HepG2 (cell line): ENCODE data around the gene REM2. TPM values are rescaled to one million over a fixed set of nuclear protein-coding genes. Genes with fewer than 3 reads are reported as not detected.
A peak's percentile ranks its signal among the peaks of the same experiment; 100 is the strongest.

ENCODE experiments used
- CBX1 ChIP-seq: IDR thresholded peaks from one replicate; pipeline ENCODE4 v1.6.1; 2016; ENCODE audit warnings: antibody characterized with exemption, low read depth
- CENPBD1 ChIP-seq: sonication (generic); formaldehyde crosslinking; IDR thresholded peaks from 2 replicates; pipeline ENCODE4 v1.8.0; 2022; ENCODE audit warnings: missing genetic modification reagents, low read depth, mild to moderate bottlenecking, borderline replicate concordance
- DPF2 ChIP-seq: sonication (generic); formaldehyde crosslinking; IDR thresholded peaks from 2 replicates; pipeline ENCODE4 v1.4.0; 2020; ENCODE audit warnings: mild to moderate bottlenecking, low read depth, missing genetic modification reagents, borderline replicate concordance
- GTF2F1 ChIP-seq: fragments of 150-350 bp; IDR thresholded peaks from 2 replicates; pipeline ENCODE4 v1.6.1; 2014; ENCODE audit warnings: low read length
- HDAC6 ChIP-seq: fragments of 200-600 bp; sonication (generic); IDR thresholded peaks from 2 replicates; pipeline ENCODE4 v1.7.0; 2017; ENCODE audit warnings: mild to moderate bottlenecking, antibody characterized with exemption, low read length, low read depth
- MBD4 ChIP-seq: IDR thresholded peaks from 2 replicates; pipeline ENCODE4 v1.6.1; 2012; ENCODE audit warnings: low read length, inconsistent platforms, borderline replicate concordance
- NONO ChIP-seq, 2 experiments: fragments of 450-650 bp in 1 of 2; sonication (generic) in 1 of 2; formaldehyde crosslinking in 1 of 2; IDR thresholded peaks in 1 of 2; conservative IDR thresholded peaks in 1 of 2; 2 replicates each; pipeline versions ENCODE4 v1.6.1 to v1.8.0; 2017 to 2022; ENCODE audit warnings: mild to moderate bottlenecking in 1 of 2, missing genetic modification reagents in 1 of 2, moderate library complexity in 1 of 2
- RERE ChIP-seq: IDR thresholded peaks from 2 replicates; pipeline ENCODE4 v1.6.1; 2016; ENCODE audit warnings: low read depth, missing genetic modification reagents, missing compliant biosample characterization
- TAF15 ChIP-seq: fragments of 200-400 bp; formaldehyde crosslinking; IDR thresholded peaks from one replicate; pipeline ENCODE4 v1.6.1; 2018; ENCODE audit warnings: mild to moderate bottlenecking, low read depth, low read length; ENCODE audit not compliant: poor library complexity, severe bottlenecking
- ZNF256 ChIP-seq: sonication (generic); formaldehyde crosslinking; conservative IDR thresholded peaks from 2 replicates; pipeline ENCODE4 v1.4.0; 2020; ENCODE audit warnings: missing genetic modification reagents
- ZNF263 ChIP-seq: sonication (generic); formaldehyde crosslinking; IDR thresholded peaks from 2 replicates; pipeline ENCODE4 v1.4.0; 2020; ENCODE audit warnings: missing genetic modification reagents
- ZNF33B ChIP-seq: sonication (generic); formaldehyde crosslinking; IDR thresholded peaks from 2 replicates; pipeline ENCODE4 v1.5.1; 2020; ENCODE audit warnings: mild to moderate bottlenecking, missing genetic modification reagents
- ZNF44 ChIP-seq: sonication (generic); formaldehyde crosslinking; IDR thresholded peaks from 2 replicates; pipeline ENCODE4 v1.5.1; 2020; ENCODE audit warnings: mild to moderate bottlenecking, missing genetic modification reagents
- ZNF567 ChIP-seq: sonication (generic); formaldehyde crosslinking; IDR thresholded peaks from 2 replicates; pipeline ENCODE4 v1.8.1; 2023; ENCODE audit warnings: mild to moderate bottlenecking, missing genetic modification reagents, borderline replicate concordance
- ZNF841 ChIP-seq: sonication (generic); formaldehyde crosslinking; IDR thresholded peaks from 2 replicates; pipeline ENCODE4 v1.8.1; 2023; ENCODE audit warnings: missing genetic modification reagents, borderline replicate concordance
- polyA plus RNA-seq, 8 experiments: library from polyadenylated mRNA; depleted of rRNA in 3 of 8; stranded (reverse) in 7 of 8; unstranded in 1 of 8; fragments of >200 nt; fragmentation: Illumina TruSeq in 4 of 8; extraction: Trizol in 4 of 8; gene quantifications; 2 replicates each; pipeline versions ENCODE4 v1.2.1 to v1.2.3, GENCODE V29; 2011 to 2016; ENCODE audit warnings: low read depth in 4 of 8, missing spikeins in 1 of 8, mixed read lengths in 1 of 8; ENCODE audit not compliant: insufficient read depth in 1 of 8
- total RNA-seq, 5 experiments: library from RNA; depleted of rRNA; stranded (reverse); fragments of >200 nt; fragmentation: Illumina TruSeq; extraction: Trizol; gene quantifications; 2 replicates each; pipeline ENCODE4 v1.2.3, GENCODE V29; 2016; ENCODE audit warnings: low read depth in 1 of 5
- TF ChIP-seq, protein P1 (sequence below): sonication (generic); formaldehyde crosslinking; IDR thresholded peaks from 2 replicates; pipeline ENCODE4 v1.4.0; 2020; ENCODE audit warnings: missing genetic modification reagents
- TF ChIP-seq, protein P2 (sequence below): sonication (generic); formaldehyde crosslinking; IDR thresholded peaks from 2 replicates; pipeline ENCODE4 v1.8.1; 2022; ENCODE audit warnings: low read depth, mild to moderate bottlenecking, missing genetic modification reagents

The REM2 gene
- total and polyA plus RNA-seq, 2 of the 13 experiments (the other 11 are each of a cell fraction or from before 2014, with no cell fraction given) = 0.20 TPM; not detected in 1

- TF ChIP-seq MBD4 (no peak), NONO (IDR thresholded peaks at IDR 0.05) (no peak), NONO (CRISPR knock-in tag; conservative IDR thresholded peaks at IDR 0.05) (peak; percentile 99), CBX1 (peak; percentile 68), HDAC6 (no peak), GTF2F1 (no peak), DPF2 (no peak), CENPBD1 (CRISPR knock-in tag) (no peak; the same call in 1 of the 2 replicates), ZNF263 (CRISPR knock-in tag) (no peak; the same call in none of the 2 replicates), ZNF567 (CRISPR knock-in tag) (peak; percentile 100), RERE (peak; percentile 25; the same call in 1 of the 2 replicates), ZNF44 (CRISPR knock-in tag) (peak; percentile 81), TAF15 (no peak), ZNF33B (CRISPR knock-in tag) (peak; percentile 89), ZNF841 (CRISPR knock-in tag) (no peak), ZNF256 (CRISPR knock-in tag) (peak; percentile 82; the same call in 1 of the 2 replicates)
- TF ChIP-seq, protein P1, sequence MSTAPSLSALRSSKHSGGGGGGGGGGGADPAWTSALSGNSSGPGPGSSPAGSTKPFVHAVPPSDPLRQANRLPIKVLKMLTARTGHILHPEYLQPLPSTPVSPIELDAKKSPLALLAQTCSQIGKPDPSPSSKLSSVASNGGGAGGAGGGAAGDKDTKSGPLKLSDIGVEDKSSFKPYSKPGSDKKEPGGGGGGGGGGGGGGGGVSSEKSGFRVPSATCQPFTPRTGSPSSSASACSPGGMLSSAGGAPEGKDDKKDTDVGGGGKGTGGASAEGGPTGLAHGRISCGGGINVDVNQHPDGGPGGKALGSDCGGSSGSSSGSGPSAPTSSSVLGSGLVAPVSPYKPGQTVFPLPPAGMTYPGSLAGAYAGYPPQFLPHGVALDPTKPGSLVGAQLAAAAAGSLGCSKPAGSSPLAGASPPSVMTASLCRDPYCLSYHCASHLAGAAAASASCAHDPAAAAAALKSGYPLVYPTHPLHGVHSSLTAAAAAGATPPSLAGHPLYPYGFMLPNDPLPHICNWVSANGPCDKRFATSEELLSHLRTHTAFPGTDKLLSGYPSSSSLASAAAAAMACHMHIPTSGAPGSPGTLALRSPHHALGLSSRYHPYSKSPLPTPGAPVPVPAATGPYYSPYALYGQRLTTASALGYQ = no peak
- TF ChIP-seq, protein P2, sequence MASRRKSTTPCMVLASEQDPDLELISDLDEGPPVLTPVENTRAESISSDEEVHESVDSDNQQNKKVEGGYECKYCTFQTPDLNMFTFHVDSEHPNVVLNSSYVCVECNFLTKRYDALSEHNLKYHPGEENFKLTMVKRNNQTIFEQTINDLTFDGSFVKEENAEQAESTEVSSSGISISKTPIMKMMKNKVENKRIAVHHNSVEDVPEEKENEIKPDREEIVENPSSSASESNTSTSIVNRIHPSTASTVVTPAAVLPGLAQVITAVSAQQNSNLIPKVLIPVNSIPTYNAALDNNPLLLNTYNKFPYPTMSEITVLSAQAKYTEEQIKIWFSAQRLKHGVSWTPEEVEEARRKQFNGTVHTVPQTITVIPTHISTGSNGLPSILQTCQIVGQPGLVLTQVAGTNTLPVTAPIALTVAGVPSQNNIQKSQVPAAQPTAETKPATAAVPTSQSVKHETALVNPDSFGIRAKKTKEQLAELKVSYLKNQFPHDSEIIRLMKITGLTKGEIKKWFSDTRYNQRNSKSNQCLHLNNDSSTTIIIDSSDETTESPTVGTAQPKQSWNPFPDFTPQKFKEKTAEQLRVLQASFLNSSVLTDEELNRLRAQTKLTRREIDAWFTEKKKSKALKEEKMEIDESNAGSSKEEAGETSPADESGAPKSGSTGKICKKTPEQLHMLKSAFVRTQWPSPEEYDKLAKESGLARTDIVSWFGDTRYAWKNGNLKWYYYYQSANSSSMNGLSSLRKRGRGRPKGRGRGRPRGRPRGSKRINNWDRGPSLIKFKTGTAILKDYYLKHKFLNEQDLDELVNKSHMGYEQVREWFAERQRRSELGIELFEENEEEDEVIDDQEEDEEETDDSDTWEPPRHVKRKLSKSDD (CRISPR knock-in tag) = peak; percentile 91; the same call in 1 of the 2 replicates
These were observed 29.9 kb upstream of the REM2 start (continued) for GRCh38 chr14:22852940-22853767.
